ENCODE measurements around the gene ZFYVE28.

Gene ZFYVE28

GRCh38 chr4:2284934-2285612 lies 133.4 kb downstream of the ZFYVE28 start:
- no peak for TF ChIP-seq CTCF (IDR thresholded peaks at IDR 0.05; ENCODE audit: insufficient read depth, low read length, missing control alignments)
- H3K4me3 ChIP-seq (ENCODE audit: low read depth, low read length), result no peak overlapping the region
- ChIA-PET POLR2A (no interaction called here), CTCF (interaction anchor here (1.5 kb wide), 1 partner anchor 130 kb away, joined by 3 read pairs; no protein-coding TSS in a partner anchor)
- no peak for DNase-seq (ENCODE audit: low read depth, low spot score)

GRCh38 chr4:2284161-2284933 lies 134.1 kb downstream of the ZFYVE28 start:
- POLR2A ChIA-PET, result no interaction called here

DNA sequence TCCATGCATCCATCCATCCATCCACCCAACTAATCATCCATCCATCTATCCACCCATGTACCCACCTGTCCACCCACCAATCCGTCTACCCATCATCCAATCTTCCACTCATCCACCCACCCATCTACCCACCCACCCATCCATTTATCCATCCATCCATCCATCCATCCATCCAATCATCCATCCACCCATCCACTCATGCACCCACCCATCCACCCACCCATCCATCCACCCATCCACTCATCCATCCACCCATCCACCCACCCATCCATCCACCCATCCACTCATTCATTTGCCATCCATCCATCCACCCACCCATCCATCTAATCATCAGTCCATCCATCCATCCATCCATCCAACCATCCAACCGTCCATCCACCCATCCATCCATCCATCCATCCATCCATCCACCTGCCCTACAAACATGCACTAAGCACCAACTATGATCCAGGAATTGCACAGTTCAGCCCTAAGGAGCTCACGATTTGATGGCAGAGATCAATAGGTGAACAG lies 135.2 kb downstream of the ZFYVE28 start:
- ChIA-PET CTCF (interaction anchor here (1.5 kb wide), 1 partner anchor 132 kb away, joined by 3 read pairs; no protein-coding TSS in a partner anchor), POLR2A (no interaction called here)
- H3K4me3 ChIP-seq (ENCODE audit: low read depth, low read length), result no peak overlapping the region
- no peak for DNase-seq (ENCODE audit: low read depth, low spot score)
- TF ChIP-seq CTCF (IDR thresholded peaks at IDR 0.05; ENCODE audit: insufficient read depth, low read length, missing control alignments), result no peak

More at GRCh38 chr4:2284161-2284933, 134.1 kb downstream of the ZFYVE28 start:
- TF ChIP-seq CTCF (IDR thresholded peaks at IDR 0.05; ENCODE audit: insufficient read depth, low read length, missing control alignments), result no peak
- CTCF ChIA-PET, result interaction anchor here (1.5 kb wide), 1 partner anchor 131 kb away, joined by 3 read pairs; no protein-coding TSS in a partner anchor
- no peak overlapping the region for H3K4me3 ChIP-seq (ENCODE audit: low read depth, low read length)
- no peak for DNase-seq (ENCODE audit: low read depth, low spot score)

- no peak for DNase-seq (ENCODE audit: low read depth, low spot score)
- ChIA-PET POLR2A (interaction anchor here (1.0 kb wide), 1 partner anchor 20 kb away, joined by 4 read pairs; the partner anchor contains the start of gene MXD4), CTCF (no interaction called here)
- no peak for TF ChIP-seq CTCF (IDR thresholded peaks at IDR 0.05; ENCODE audit: insufficient read depth, low read length, missing control alignments)
- H3K4me3 ChIP-seq (ENCODE audit: low read depth, low read length), result no peak overlapping the region
Measured at GRCh38 chr4:2281575-2282343, 136.7 kb downstream of the ZFYVE28 start.

- no peak overlapping the region for H3K4me3 ChIP-seq (ENCODE audit: low read depth, low read length)
- ChIA-PET CTCF (no interaction called here), POLR2A (no interaction called here)
- no peak for TF ChIP-seq CTCF (IDR thresholded peaks at IDR 0.05; ENCODE audit: insufficient read depth, low read length, missing control alignments)
- DNase-seq (ENCODE audit: low read depth, low spot score), result no peak
Measured at GRCh38 chr4:2280531-2281300, 137.7 kb downstream of the ZFYVE28 start.
